DMS 273 treated with DMSO at 0.1 percent for 48 hours (cell line): ENCODE data around the gene AQP4.

Source experiments
- DNase-seq: peaks from one replicate; lab custom pipeline; 2025; lab: John Stamatoyannopoulos, UW

AQP4 gene

GRCh38 chr18:26840965-26841364, 24.5 kb downstream of the AQP4 start:
- DNase-seq, result no peak

GRCh38 chr18:26839609-26840008, 25.9 kb downstream of the AQP4 start:
- no peak for DNase-seq

- no peak for DNase-seq
These were observed 33.2 kb downstream of the AQP4 start for GRCh38 chr18:26832302-26832701.

GRCh38 chr18:26827581-26827980, 37.9 kb downstream of the AQP4 start:
- no peak for DNase-seq

GRCh38 chr18:26826656-26827235, 38.8 kb downstream of the AQP4 start:
- no peak for DNase-seq

- no peak for DNase-seq
These were observed 44.3 kb downstream of the AQP4 start for GRCh38 chr18:26821181-26821580.

- no peak for DNase-seq
These were observed 46.5 kb downstream of the AQP4 start for GRCh38 chr18:26819046-26819445.

- DNase-seq, result no peak
These were observed 47.0 kb downstream of the AQP4 start for GRCh38 chr18:26818461-26818860.

GRCh38 chr18:26813043-26813442, 52.5 kb downstream of the AQP4 start:
- DNase-seq, result no peak

- no peak for DNase-seq
These were observed 53.0 kb downstream of the AQP4 start for GRCh38 chr18:26812462-26812861.

- DNase-seq, result no peak
These were observed 56.2 kb downstream of the AQP4 start for GRCh38 chr18:26809346-26809745.

GRCh38 chr18:26806224-26806623, 59.3 kb downstream of the AQP4 start:
- DNase-seq, result no peak

- no peak for DNase-seq
These were observed 61.0 kb downstream of the AQP4 start for GRCh38 chr18:26804519-26804918.

- no peak for DNase-seq
These were observed 61.9 kb downstream of the AQP4 start for GRCh38 chr18:26803643-26804042.

GRCh38 chr18:26802330-26803200, 62.9 kb downstream of the AQP4 start:
- no peak for DNase-seq
